GM11168 (cell line): Measurements from ENCODE around the gene INPP4B.
"Not testable (repeated sequence)": the region's sequence is repeated elsewhere in the genome, so short reads cannot be mapped to it uniquely, and the experiment has no call there.

Experiments used
- in situ Hi-C: fragments of 300-500 bp; cut with MboI; formaldehyde crosslinking; loops from one replicate; pipeline ENCODE4 v1.12.0; 2022; ENCODE audit warnings: low sequenced_read_pairs; ENCODE audit not compliant: unreplicated experiment

Gene INPP4B

GRCh38 chr4:142826503-142827241 lies 19.4 kb downstream of the INPP4B start:
- in situ Hi-C loops: no loop called here

GRCh38 chr4:142824368-142824767 lies 21.7 kb downstream of the INPP4B start:
- in situ Hi-C loops: no loop called here

GRCh38 chr4:142823796-142824195 lies 22.3 kb downstream of the INPP4B start:
- in situ Hi-C loops: no loop called here

- in situ Hi-C loops: no loop called here
These were observed 27.6 kb downstream of the INPP4B start for GRCh38 chr4:142818476-142818875.

- in situ Hi-C loops: no loop called here
These were observed 28.1 kb downstream of the INPP4B start for GRCh38 chr4:142818031-142818430.

- in situ Hi-C loops: no loop called here
These were observed 28.7 kb downstream of the INPP4B start for GRCh38 chr4:142817442-142817841.

GRCh38 chr4:142815834-142816233 lies 30.3 kb downstream of the INPP4B start:
- in situ Hi-C loops: no loop called here

GRCh38 chr4:142813388-142813787 lies 32.7 kb downstream of the INPP4B start:
- in situ Hi-C loops: no loop called here

- in situ Hi-C loops: no loop called here
These were observed 34.0 kb downstream of the INPP4B start for GRCh38 chr4:142812091-142812490.

- in situ Hi-C loops: no loop called here
These were observed 35.1 kb downstream of the INPP4B start for GRCh38 chr4:142811034-142811433.

GRCh38 chr4:142809559-142809958 lies 36.5 kb downstream of the INPP4B start:
- in situ Hi-C loops: no loop called here

GRCh38 chr4:142803879-142804278 lies 42.2 kb downstream of the INPP4B start:
- in situ Hi-C loops: not testable (repeated sequence)

- in situ Hi-C loops: no loop called here
These were observed 44.1 kb downstream of the INPP4B start for GRCh38 chr4:142801966-142802365.

- in situ Hi-C loops: no loop called here
These were observed 65.0 kb downstream of the INPP4B start for GRCh38 chr4:142781114-142781513.

- in situ Hi-C loops: no loop called here
These were observed 67.2 kb downstream of the INPP4B start for GRCh38 chr4:142778900-142779299.

GRCh38 chr4:142778430-142778829 lies 67.7 kb downstream of the INPP4B start:
- in situ Hi-C loops: no loop called here

GRCh38 chr4:142777045-142777743 lies 68.9 kb downstream of the INPP4B start:
- in situ Hi-C loops: no loop called here

- in situ Hi-C loops: no loop called here
These were observed 70.1 kb downstream of the INPP4B start for GRCh38 chr4:142776026-142776425.

GRCh38 chr4:142773505-142773904 lies 72.6 kb downstream of the INPP4B start:
- in situ Hi-C loops: no loop called here

- in situ Hi-C loops: no loop called here
These were observed 83.8 kb downstream of the INPP4B start for GRCh38 chr4:142762280-142762679.

GRCh38 chr4:142752202-142752786 lies 93.8 kb downstream of the INPP4B start:
- in situ Hi-C loops: no loop called here
